ENCODE data around the gene MIR17HG. TPM values are rescaled to one million over a fixed set of nuclear protein-coding genes. Genes with fewer than 3 reads are reported as not detected.

The MIR17HG gene
- total RNA-seq, 1 donor from 2014 or later = 40.6 TPM

GRCh38 chr13:91399189-91400062, 51.9 kb downstream of the MIR17HG start:
- no peak for TF ChIP-seq CTCF (conservative IDR thresholded peaks at IDR 0.05)

GRCh38 chr13:91400063-91400399, 52.5 kb downstream of the MIR17HG start:
- Mint-ChIP-seq H3K27ac (ENCODE audit: unreplicated experiment) (no peak overlapping the region), H3K9me3 (no peaks in the 10 kb centered on the region), H3K27me3 (ENCODE audit: low read depth) (peaks cover 83% of the 10 kb centered on the region), H3K4me1 (peaks cover 6% of the 10 kb centered on the region), H3K36me3 (ENCODE audit: low read depth) (no peaks in the 10 kb centered on the region), H3K4me3 (peak overlapping the region; percentile 79)
- no peak for DNase-seq (ENCODE audit: low read depth, low spot score)
- no peak for TF ChIP-seq CTCF (conservative IDR thresholded peaks at IDR 0.05)

More at GRCh38 chr13:91399189-91400062, 51.9 kb downstream of the MIR17HG start:
- H3K4me1 Mint-ChIP-seq = peaks cover 6% of the 10 kb centered on the region
- H3K9me3 Mint-ChIP-seq = no peaks in the 10 kb centered on the region
- H3K27me3 Mint-ChIP-seq (ENCODE audit: low read depth) = peaks cover 89% of the 10 kb centered on the region
- no peaks in the 10 kb centered on the region for H3K36me3 Mint-ChIP-seq (ENCODE audit: low read depth)
- no peak overlapping the region for H3K27ac Mint-ChIP-seq (ENCODE audit: unreplicated experiment)
- DNase-seq (ENCODE audit: low read depth, low spot score) = peak; percentile 5
- H3K4me3 Mint-ChIP-seq = peak overlapping the region; percentile 81

GRCh38 chr13:91400671-91401070, 53.2 kb downstream of the MIR17HG start:
- H3K27me3 Mint-ChIP-seq (ENCODE audit: low read depth) = peaks cover 77% of the 10 kb centered on the region

DNA sequence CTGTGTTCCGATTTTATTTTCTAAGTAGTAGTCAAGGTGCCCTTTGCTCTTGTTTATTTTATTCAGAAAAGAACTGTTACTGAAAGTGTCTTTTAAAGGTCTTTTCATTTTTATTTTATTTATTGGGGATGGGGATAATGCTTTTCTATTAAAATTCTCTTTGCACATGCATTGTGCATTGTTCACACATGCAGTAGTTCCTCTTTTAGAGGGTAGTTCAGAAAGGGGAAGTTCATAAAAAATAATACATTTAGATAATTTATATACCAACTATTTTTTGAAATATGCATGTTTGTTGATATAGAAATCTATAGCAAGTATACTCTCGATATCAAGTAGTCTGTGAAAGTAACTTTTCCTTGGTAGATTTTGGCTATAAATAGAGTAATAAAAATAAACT, 54.4 kb downstream of the MIR17HG start:
- H3K27me3 Mint-ChIP-seq (ENCODE audit: low read depth) = peaks cover 69% of the 10 kb centered on the region
- H3K4me3 Mint-ChIP-seq = no peak overlapping the region

More at GRCh38 chr13:91400671-91401070, 53.2 kb downstream of the MIR17HG start:
- DNase-seq (ENCODE audit: low read depth, low spot score) = no peak
- H3K4me1 Mint-ChIP-seq = peaks cover 6% of the 10 kb centered on the region
- peak overlapping the region; percentile 66 for H3K4me3 Mint-ChIP-seq
- H3K27ac Mint-ChIP-seq (ENCODE audit: unreplicated experiment) = no peak overlapping the region
- H3K9me3 Mint-ChIP-seq = no peaks in the 10 kb centered on the region
- TF ChIP-seq CTCF (conservative IDR thresholded peaks at IDR 0.05) = no peak
- H3K36me3 Mint-ChIP-seq (ENCODE audit: low read depth) = no peaks in the 10 kb centered on the region

More for the DNA sequence above, 54.4 kb downstream of the MIR17HG start:
- no peak for TF ChIP-seq CTCF (conservative IDR thresholded peaks at IDR 0.05)
- peaks cover 3% of the 10 kb centered on the region for H3K9me3 Mint-ChIP-seq
- H3K4me1 Mint-ChIP-seq = peaks cover 10% of the 10 kb centered on the region
- peaks cover 2% of the 10 kb centered on the region for H3K36me3 Mint-ChIP-seq (ENCODE audit: low read depth)
- no peak for DNase-seq (ENCODE audit: low read depth, low spot score)
- no peak overlapping the region for H3K27ac Mint-ChIP-seq (ENCODE audit: unreplicated experiment)

Other genes with a start within 250 kb of the MIR17HG start
- gene GPC5, start 50.9 kb downstream of the MIR17HG start, total RNA-seq = 0.28 and 0.84 TPM in 2 replicates